ENCODE results near the gene ARMH3. TPM values are rescaled to one million over a fixed set of nuclear protein-coding genes. Genes with fewer than 3 reads are reported as not detected.

The ARMH3 gene
- total RNA-seq, 1 donor from 2014 or later = 48.1 TPM

DNA sequence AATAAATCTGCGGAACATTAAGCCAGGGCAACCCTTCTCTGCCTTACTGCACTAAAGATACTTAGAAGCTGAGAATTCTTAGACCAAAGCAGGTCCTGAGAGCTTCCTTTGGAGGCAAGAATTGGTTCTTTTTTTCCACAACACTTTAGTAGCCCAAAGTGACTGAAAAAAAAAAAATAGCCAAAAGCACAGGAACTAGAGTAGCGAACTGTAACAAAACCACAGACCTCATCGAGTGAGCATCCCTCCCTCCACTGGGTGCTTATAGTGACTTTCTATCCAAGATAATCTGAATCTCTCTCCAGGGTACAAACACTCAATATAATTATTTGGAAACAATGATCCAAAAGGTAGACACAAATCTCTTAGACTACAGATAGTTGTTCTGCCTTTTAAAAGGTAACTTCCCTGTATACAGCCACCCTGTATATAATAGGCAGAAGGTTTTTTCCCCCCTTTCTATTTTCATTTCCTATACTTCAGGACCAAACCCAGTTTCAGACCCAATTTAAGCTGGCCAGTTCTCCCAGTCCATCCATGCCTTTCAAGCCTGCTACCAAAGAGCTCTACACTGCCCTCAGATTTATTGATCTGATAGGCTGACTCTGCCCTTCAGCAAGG lies 180.8 kb downstream of the ARMH3 start:
- TF ChIP-seq, protein P1, sequence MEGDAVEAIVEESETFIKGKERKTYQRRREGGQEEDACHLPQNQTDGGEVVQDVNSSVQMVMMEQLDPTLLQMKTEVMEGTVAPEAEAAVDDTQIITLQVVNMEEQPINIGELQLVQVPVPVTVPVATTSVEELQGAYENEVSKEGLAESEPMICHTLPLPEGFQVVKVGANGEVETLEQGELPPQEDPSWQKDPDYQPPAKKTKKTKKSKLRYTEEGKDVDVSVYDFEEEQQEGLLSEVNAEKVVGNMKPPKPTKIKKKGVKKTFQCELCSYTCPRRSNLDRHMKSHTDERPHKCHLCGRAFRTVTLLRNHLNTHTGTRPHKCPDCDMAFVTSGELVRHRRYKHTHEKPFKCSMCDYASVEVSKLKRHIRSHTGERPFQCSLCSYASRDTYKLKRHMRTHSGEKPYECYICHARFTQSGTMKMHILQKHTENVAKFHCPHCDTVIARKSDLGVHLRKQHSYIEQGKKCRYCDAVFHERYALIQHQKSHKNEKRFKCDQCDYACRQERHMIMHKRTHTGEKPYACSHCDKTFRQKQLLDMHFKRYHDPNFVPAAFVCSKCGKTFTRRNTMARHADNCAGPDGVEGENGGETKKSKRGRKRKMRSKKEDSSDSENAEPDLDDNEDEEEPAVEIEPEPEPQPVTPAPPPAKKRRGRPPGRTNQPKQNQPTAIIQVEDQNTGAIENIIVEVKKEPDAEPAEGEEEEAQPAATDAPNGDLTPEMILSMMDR (IDR thresholded peaks at IDR 0.05; ENCODE audit: partially characterized antibody, unreplicated experiment) = no peak
- Mint-ChIP-seq H3K4me1 (ENCODE audit: low read depth, unreplicated experiment) (peaks cover 11% of the 10 kb centered on the region), H3K27ac (ENCODE audit: unreplicated experiment) (no peak overlapping the region), H3K4me3 (ENCODE audit: unreplicated experiment) (no peak overlapping the region), H3K9me3 (ENCODE audit: unreplicated experiment) (no peaks in the 10 kb centered on the region), H3K27me3 (ENCODE audit: unreplicated experiment) (no peaks in the 10 kb centered on the region), H3K36me3 (ENCODE audit: unreplicated experiment) (no peaks in the 10 kb centered on the region)
- no peak for DNase-seq

GRCh38 chr10:101874252-101874651 lies 181.7 kb downstream of the ARMH3 start:
- H3K27me3 Mint-ChIP-seq (ENCODE audit: unreplicated experiment) = no peaks in the 10 kb centered on the region
- H3K4me1 Mint-ChIP-seq (ENCODE audit: low read depth, unreplicated experiment) = peaks cover 9% of the 10 kb centered on the region
- DNase-seq = no peak
- TF ChIP-seq, protein P1 (IDR thresholded peaks at IDR 0.05; ENCODE audit: partially characterized antibody, unreplicated experiment) = no peak
- H3K36me3 Mint-ChIP-seq (ENCODE audit: unreplicated experiment) = no peaks in the 10 kb centered on the region
- no peak overlapping the region for H3K4me3 Mint-ChIP-seq (ENCODE audit: unreplicated experiment)
- H3K27ac Mint-ChIP-seq (ENCODE audit: unreplicated experiment) = no peak overlapping the region
- H3K9me3 Mint-ChIP-seq (ENCODE audit: unreplicated experiment) = no peaks in the 10 kb centered on the region

DNA sequence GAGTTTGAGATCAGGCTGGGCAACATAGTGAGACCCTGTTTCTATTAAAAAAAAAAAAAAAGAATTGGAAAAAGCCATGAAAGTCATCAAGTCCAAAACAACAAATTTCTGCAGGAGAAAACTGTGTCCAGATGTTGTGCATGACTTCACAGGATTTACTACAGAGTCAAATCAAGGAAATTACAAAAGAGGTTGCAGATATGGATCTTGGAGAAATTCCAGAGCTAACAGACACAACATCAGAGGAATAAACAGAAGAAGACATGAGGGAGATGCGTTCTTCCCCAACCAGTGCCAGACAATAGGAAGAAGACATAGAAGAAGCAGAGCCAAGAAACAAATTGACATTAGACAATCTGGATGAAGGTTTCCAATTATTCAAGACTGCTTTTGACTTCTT lies 188.0 kb downstream of the ARMH3 start:
- H3K4me1 Mint-ChIP-seq (ENCODE audit: low read depth, unreplicated experiment) = no peaks in the 10 kb centered on the region
- no peaks in the 10 kb centered on the region for H3K9me3 Mint-ChIP-seq (ENCODE audit: unreplicated experiment)
- H3K27me3 Mint-ChIP-seq (ENCODE audit: unreplicated experiment) = peaks cover 4% of the 10 kb centered on the region
- no peaks in the 10 kb centered on the region for H3K36me3 Mint-ChIP-seq (ENCODE audit: unreplicated experiment)
- DNase-seq = no peak
- no peak overlapping the region for H3K4me3 Mint-ChIP-seq (ENCODE audit: unreplicated experiment)
- H3K27ac Mint-ChIP-seq (ENCODE audit: unreplicated experiment) = no peak overlapping the region
- TF ChIP-seq, protein P1 (IDR thresholded peaks at IDR 0.05; ENCODE audit: partially characterized antibody, unreplicated experiment) = no peak

DNA sequence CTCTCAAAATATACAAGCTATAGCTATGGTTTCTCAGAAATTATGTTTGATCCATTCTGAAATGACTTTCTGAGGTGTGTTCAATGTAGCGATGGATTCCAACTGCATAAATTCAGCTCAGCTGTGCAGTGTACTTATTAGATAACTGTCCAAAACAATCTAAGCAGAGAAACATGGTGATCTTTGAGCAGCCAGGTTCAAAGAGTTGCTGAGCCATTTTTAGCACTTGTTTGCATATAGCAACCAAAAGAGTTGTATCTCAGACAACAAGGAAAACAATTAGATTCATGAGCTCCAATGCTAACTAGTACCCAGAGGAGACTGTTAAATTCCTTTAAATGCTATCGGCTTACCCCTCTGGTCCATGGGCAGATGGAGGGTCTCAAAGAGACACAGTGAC lies 196.4 kb downstream of the ARMH3 start:
- Mint-ChIP-seq H3K27me3 (ENCODE audit: unreplicated experiment) (peaks cover 2% of the 10 kb centered on the region), H3K27ac (ENCODE audit: unreplicated experiment) (no peak overlapping the region), H3K9me3 (ENCODE audit: unreplicated experiment) (no peaks in the 10 kb centered on the region), H3K4me3 (ENCODE audit: unreplicated experiment) (no peak overlapping the region), H3K4me1 (ENCODE audit: low read depth, unreplicated experiment) (no peaks in the 10 kb centered on the region), H3K36me3 (ENCODE audit: unreplicated experiment) (peaks cover 5% of the 10 kb centered on the region)
- DNase-seq = no peak
- TF ChIP-seq, protein P1 (IDR thresholded peaks at IDR 0.05; ENCODE audit: partially characterized antibody, unreplicated experiment) = no peak

DNA sequence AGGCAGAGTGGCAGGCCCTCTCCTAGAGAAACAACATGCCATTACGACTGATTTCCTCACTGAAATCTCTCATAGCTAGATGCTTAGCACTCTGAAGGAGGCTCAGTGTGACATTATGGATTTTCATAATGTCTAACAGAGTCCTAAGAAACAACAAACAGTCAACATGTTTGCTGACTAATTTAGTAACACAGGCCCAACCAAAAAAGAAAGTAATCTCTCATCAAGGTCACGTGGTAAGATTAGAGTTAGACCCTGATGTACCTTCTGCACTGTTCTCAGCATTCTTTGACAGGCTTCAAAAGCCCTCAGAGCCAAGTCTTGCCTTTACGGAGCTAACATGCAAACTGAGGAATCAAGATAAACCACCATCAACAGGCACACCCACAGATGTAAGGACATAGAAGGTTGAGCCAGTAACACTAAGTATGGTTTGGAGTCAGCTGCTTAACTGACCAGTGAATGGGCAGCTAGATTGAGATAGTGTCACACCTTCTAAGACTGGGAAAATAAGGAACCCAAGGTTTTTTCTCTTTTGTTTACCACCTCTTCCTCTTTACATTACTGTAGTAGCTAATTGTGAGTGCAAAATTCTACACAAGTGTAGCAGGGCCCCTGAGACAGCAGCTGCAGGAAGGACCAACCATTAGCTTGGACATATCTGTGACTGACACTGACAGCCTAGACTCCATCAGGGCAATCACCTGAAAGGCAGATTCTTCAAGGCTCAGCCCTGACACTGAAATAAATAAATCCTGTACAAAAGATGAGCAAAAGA lies 197.1 kb downstream of the ARMH3 start:
- no peak for DNase-seq
- Mint-ChIP-seq H3K4me1 (ENCODE audit: low read depth, unreplicated experiment) (no peaks in the 10 kb centered on the region), H3K27me3 (ENCODE audit: unreplicated experiment) (no peaks in the 10 kb centered on the region), H3K4me3 (ENCODE audit: unreplicated experiment) (no peak overlapping the region), H3K27ac (ENCODE audit: unreplicated experiment) (no peak overlapping the region), H3K9me3 (ENCODE audit: unreplicated experiment) (no peaks in the 10 kb centered on the region), H3K36me3 (ENCODE audit: unreplicated experiment) (peaks cover 5% of the 10 kb centered on the region)
- TF ChIP-seq, protein P1 (IDR thresholded peaks at IDR 0.05; ENCODE audit: partially characterized antibody, unreplicated experiment) = no peak
